WERI-Rb-1 (cell line): Measurements from ENCODE around the gene PIGN.

Experiments used
- DNase-seq: peaks from one replicate; pipeline ENCODE4 v3.0.0-alpha.2; 2020
- H3K27ac ChIP-seq: fragments of 250-450 bp; sonication (Bioruptor Pico); 2 replicates; pipeline ENCODE4 v1.5.1; 2020; ENCODE audit warnings: mild to moderate bottlenecking, moderate library complexity
- H3K27me3 ChIP-seq: fragments of 250-450 bp; sonication (Bioruptor Pico); 2 replicates; pipeline ENCODE4 v1.5.1; 2021; ENCODE audit warnings: mild to moderate bottlenecking, low read depth, moderate library complexity; ENCODE audit not compliant: insufficient read depth, severe bottlenecking
- H3K36me3 ChIP-seq: fragments of 250-450 bp; sonication (Bioruptor Pico); 2 replicates; pipeline ENCODE4 v1.5.1; 2020; ENCODE audit warnings: mild to moderate bottlenecking, moderate library complexity
- H3K4me3 ChIP-seq: 2 replicates; pipeline ENCODE4 v1.5.1; 2011; ENCODE audit warnings: low read depth, mild to moderate bottlenecking, control low read depth, low read length
- H3K9me3 ChIP-seq: fragments of 250-450 bp; sonication (Bioruptor Pico); 2 replicates; pipeline ENCODE4 v1.5.1; 2021; ENCODE audit warnings: mild to moderate bottlenecking, moderate library complexity; ENCODE audit not compliant: severe bottlenecking
- TF ChIP-seq, protein P1 (sequence below): IDR thresholded peaks from 2 replicates; pipeline ENCODE4 v1.5.1; 2011; ENCODE audit warnings: low read depth, mild to moderate bottlenecking, control low read depth, inconsistent platforms, low read length

PIGN gene

DNA sequence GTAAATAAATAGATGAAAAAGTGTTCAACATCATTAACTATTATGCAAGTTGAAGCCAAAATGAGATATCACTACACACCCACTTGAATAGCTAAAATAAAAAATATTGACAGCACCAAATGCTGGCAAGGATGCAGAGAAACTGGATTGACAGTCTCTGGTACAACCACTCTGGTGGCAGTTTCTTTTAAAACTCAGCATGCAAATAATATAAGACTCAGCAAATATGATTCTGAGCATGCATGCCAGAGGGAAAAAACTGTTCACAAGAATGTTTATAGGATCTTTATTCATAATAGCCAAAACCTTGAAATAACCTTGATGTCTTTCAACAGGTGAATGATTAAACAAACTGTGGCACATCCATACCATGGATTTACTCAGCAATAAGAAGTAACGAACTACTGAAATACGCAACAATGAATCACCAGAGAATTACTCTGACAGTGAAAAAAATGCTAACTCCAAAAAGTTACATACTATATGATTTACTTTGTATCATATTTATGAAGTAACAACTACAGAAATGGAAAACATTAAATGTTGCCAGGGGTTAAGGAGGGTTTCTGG is 131.8 kb downstream of the PIGN start:
- DNase-seq = no peak
- Histone ChIP-seq H3K4me3 (no peak overlapping the region), H3K9me3 (peaks cover 4% of the 10 kb centered on the region), H3K27me3 (no peaks in the 10 kb centered on the region), H3K36me3 (no peaks in the 10 kb centered on the region; the same call in 1 of the 2 replicates), H3K27ac (no peak overlapping the region)
- TF ChIP-seq, protein P1, sequence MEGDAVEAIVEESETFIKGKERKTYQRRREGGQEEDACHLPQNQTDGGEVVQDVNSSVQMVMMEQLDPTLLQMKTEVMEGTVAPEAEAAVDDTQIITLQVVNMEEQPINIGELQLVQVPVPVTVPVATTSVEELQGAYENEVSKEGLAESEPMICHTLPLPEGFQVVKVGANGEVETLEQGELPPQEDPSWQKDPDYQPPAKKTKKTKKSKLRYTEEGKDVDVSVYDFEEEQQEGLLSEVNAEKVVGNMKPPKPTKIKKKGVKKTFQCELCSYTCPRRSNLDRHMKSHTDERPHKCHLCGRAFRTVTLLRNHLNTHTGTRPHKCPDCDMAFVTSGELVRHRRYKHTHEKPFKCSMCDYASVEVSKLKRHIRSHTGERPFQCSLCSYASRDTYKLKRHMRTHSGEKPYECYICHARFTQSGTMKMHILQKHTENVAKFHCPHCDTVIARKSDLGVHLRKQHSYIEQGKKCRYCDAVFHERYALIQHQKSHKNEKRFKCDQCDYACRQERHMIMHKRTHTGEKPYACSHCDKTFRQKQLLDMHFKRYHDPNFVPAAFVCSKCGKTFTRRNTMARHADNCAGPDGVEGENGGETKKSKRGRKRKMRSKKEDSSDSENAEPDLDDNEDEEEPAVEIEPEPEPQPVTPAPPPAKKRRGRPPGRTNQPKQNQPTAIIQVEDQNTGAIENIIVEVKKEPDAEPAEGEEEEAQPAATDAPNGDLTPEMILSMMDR = no peak

DNA sequence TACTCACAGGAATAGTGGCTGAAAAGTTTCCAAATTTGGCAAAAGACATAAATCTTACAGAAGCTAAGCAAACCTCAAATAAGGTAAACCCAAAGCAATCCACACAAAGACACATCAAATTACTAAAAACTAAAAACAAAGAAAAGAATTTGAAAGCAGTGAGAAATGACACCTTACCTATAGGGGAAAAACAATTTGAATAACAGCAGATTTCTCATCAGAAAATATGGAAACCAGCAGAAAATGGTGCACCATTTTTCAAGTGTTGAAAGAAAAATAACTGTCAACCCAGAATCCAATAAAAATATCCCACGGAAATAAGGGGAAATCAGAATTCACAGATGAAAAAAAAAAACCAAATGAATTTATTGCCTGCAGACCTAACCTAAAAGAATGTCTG is 138.6 kb downstream of the PIGN start:
- Histone ChIP-seq H3K36me3 (peaks cover 3% of the 10 kb centered on the region; the same call in 1 of the 2 replicates), H3K27me3 (no peaks in the 10 kb centered on the region), H3K27ac (no peak overlapping the region), H3K4me3 (no peak overlapping the region), H3K9me3 (peaks cover 4% of the 10 kb centered on the region)
- TF ChIP-seq, protein P1 = no peak
- DNase-seq = no peak

DNA sequence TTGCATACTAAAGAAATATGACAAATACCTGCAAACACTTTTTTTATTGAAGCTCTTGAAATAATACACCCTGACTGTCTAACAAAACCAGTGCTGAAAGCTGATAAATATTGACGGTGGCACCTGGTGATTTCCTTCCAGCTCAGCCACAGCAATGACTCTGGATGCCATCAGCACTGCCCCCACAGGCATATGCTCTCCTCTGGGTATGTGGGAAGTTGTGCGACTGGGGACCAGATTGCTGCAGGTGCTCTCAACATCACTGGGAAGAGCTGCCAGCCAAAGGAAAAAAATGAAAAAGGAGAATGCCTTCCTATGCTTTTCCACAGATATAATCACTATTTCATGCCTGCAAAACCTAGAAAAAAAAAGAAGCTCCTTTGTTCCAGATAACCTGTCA is 141.5 kb downstream of the PIGN start:
- DNase-seq = no peak
- Histone ChIP-seq H3K9me3 (no peaks in the 10 kb centered on the region), H3K36me3 (0 out of 2 replicates have a peak, but pooled peaks cover 3% of the 10 kb centered on the region), H3K4me3 (no peak overlapping the region), H3K27ac (no peak overlapping the region), H3K27me3 (no peaks in the 10 kb centered on the region)
- TF ChIP-seq, protein P1 = no peak

DNA sequence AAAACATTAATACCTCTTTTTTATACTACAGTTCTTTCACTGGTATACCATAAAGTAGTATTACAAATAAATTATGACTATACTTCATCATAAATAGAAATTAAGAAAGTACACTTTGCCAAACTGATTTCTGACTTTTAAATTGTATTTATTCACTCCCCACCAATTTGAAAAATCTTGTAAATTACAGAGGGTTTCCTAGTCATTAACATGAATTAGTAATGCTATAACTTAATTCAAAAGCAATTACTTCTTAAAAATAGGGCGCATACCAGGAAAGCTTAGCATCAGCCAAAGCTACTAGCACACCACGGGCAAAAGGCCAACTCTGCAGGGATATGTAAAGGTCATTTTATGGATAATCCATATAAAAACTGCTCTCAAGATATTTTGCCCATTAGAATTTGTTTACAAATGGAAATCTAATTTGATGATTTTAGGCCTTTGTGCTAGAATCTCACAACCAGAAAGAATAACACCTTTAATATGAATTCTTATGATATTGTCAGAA is 142.3 kb downstream of the PIGN start:
- H3K27ac ChIP-seq = no peak overlapping the region
- no peaks in the 10 kb centered on the region for H3K27me3 ChIP-seq
- TF ChIP-seq, protein P1 = no peak
- no peaks in the 10 kb centered on the region for H3K9me3 ChIP-seq
- H3K36me3 ChIP-seq = 0 out of 2 replicates have a peak, but pooled peaks cover 3% of the 10 kb centered on the region
- DNase-seq = no peak
- H3K4me3 ChIP-seq = no peak overlapping the region

DNA sequence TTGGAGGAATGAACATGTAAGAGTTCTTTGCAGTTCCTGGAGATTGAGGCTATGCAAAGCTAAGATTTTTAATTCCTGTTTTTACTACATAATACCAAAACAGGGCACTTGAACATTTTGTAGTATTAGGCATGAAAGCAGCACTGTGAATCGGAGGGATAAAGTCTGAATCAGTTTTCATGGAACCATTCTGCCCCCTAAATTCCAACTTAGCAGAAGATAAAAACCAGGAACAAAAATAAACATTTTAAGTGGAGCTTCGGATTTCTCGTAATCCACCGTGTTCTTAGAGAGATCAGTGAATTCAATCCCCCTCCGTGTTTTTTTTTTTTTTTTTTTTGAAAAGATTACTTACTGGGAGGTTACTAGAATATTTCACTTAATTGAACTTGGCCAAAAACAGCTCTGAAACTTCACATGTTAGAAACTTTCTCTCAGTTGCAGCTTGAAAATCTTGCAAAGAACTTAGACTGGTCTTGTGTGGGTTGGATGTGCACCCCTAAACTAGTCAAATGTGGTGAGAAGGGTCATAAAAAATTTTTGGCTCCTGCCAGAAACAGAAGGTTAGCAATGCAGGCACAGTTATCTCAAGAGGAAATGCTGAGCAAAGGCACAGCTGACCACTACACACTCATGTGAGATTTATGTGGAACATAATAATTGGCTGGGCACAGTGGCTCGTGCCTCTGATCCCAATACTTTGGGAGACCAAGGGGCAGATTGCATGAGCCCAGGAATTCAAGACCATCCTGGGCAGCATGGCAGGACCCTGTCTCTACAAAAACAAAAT is 148.7 kb downstream of the PIGN start:
- Histone ChIP-seq H3K36me3 (no peaks in the 10 kb centered on the region), H3K27ac (no peak overlapping the region), H3K27me3 (no peaks in the 10 kb centered on the region), H3K9me3 (no peaks in the 10 kb centered on the region), H3K4me3 (no peak overlapping the region)
- TF ChIP-seq, protein P1 = no peak
- DNase-seq = no peak
